CD14-positive monocyte (primary cell): Measurements from ENCODE around the gene C10orf105. TPM values are rescaled to one million over a fixed set of nuclear protein-coding genes. Genes with fewer than 3 reads are reported as not detected.

Experiments used
- DNase-seq, 3 donors: peaks; one replicate each; pipeline ENCODE4 v3.0.0-alpha.2; 2011 to 2022
- H2AFZ ChIP-seq: 2 replicates; pipeline ENCODE4 v1.6.0; 2012; ENCODE audit warnings: mild to moderate bottlenecking, low read depth, low read length, inconsistent platforms; ENCODE audit not compliant: insufficient read depth, poor library complexity, severe bottlenecking
- H3K27ac ChIP-seq, 2 donors: 1 replicate in 1 of 2; 2 replicates in 1 of 2; pipeline ENCODE4 v1.5.1; 2012 to 2013; ENCODE audit warnings: low read length in 2 of 2, control low read depth in 1 of 2, inconsistent platforms in 1 of 2, low read depth in 1 of 2, mild to moderate bottlenecking in 1 of 2
- H3K27me3 ChIP-seq, 2 donors: one replicate each; pipeline versions ENCODE4 v1.6.0 to v1.6.1; 2011 to 2013; ENCODE audit warnings: low read length in 2 of 2; ENCODE audit not compliant: control insufficient read depth in 2 of 2, insufficient read depth in 2 of 2
- H3K36me3 ChIP-seq, 2 donors: replicated peaks in 1 of 2; 1 replicate in 1 of 2; 2 replicates in 1 of 2; pipeline versions ENCODE4 v1.5.1 to v1.6.1; 2012 to 2013; ENCODE audit warnings: low read length in 2 of 2, control low read depth in 1 of 2, inconsistent platforms in 1 of 2, mild to moderate bottlenecking in 1 of 2; ENCODE audit not compliant: insufficient read depth in 2 of 2, control insufficient read depth in 1 of 2
- H3K4me1 ChIP-seq, 2 donors: 1 replicate in 1 of 2; 2 replicates in 1 of 2; pipeline versions ENCODE4 v1.5.1 to v1.6.1; 2012 to 2013; ENCODE audit warnings: low read length in 2 of 2, control low read depth in 1 of 2, inconsistent platforms in 1 of 2, mild to moderate bottlenecking in 1 of 2, moderate library complexity in 1 of 2; ENCODE audit not compliant: insufficient read depth in 2 of 2, control insufficient read depth in 1 of 2
- H3K4me2 ChIP-seq: replicated peaks from 2 replicates; pipeline ENCODE3; 2012; ENCODE audit warnings: low read length, moderate library complexity, mild to moderate bottlenecking; ENCODE audit not compliant: poor library complexity, severe bottlenecking; ENCODE audit errors: extremely low read depth
- H3K4me3 ChIP-seq, 3 experiments: fragments of 200-600 bp in 1 of 3; sonication (generic) in 1 of 3; replicated peaks in 1 of 3; 1 replicate in 2 of 3; 2 replicates in 1 of 3; pipeline ENCODE4 v1.5.1; 2011 to 2013; ENCODE audit warnings: low read length in 3 of 3, mild to moderate bottlenecking in 3 of 3, control low read depth in 2 of 3, low read depth in 2 of 3, inconsistent platforms in 1 of 3, moderate library complexity in 1 of 3
- H3K79me2 ChIP-seq: 2 replicates; pipeline ENCODE4 v1.6.0; 2012; ENCODE audit warnings: mild to moderate bottlenecking, control low read depth, inconsistent platforms, low read length, moderate library complexity; ENCODE audit not compliant: insufficient read depth
- H3K9ac ChIP-seq: 2 replicates; pipeline ENCODE4 v1.6.0; 2017; ENCODE audit warnings: low read length, mild to moderate bottlenecking; ENCODE audit not compliant: insufficient read depth, poor library complexity, severe bottlenecking
- H3K9me3 ChIP-seq, 2 donors: replicated peaks in 1 of 2; 1 replicate in 1 of 2; 2 replicates in 1 of 2; pipeline versions ENCODE4 v1.5.1 to v1.6.1; 2012 to 2013; ENCODE audit warnings: low read length in 2 of 2, control low read depth in 1 of 2; ENCODE audit not compliant: control insufficient read depth in 1 of 2, insufficient read depth in 1 of 2
- H4K20me1 ChIP-seq: 2 replicates; pipeline ENCODE4 v1.6.0; 2012; ENCODE audit warnings: mild to moderate bottlenecking, low read length, control low read depth, moderate library complexity; ENCODE audit not compliant: insufficient read depth
- H3K27ac Mint-ChIP-seq, 7 donors: one replicate each; pipeline ENCODE4 v1.8.0; 2020; ENCODE audit warnings: mild to moderate bottlenecking in 7 of 7, mixed read lengths in 7 of 7, moderate library complexity in 6 of 7, inconsistent platforms in 2 of 7
- H3K27me3 Mint-ChIP-seq, 3 donors: one replicate each; pipeline ENCODE4 v1.8.0; 2021 to 2022; ENCODE audit warnings: low read depth in 3 of 3, mild to moderate bottlenecking in 3 of 3, mixed read lengths in 3 of 3, moderate library complexity in 3 of 3, inconsistent platforms in 1 of 3
- H3K36me3 Mint-ChIP-seq, 2 donors: one replicate each; pipeline ENCODE4 v1.8.0; 2020; ENCODE audit warnings: mixed read lengths in 2 of 2, inconsistent platforms in 1 of 2, mild to moderate bottlenecking in 1 of 2
- H3K4me1 Mint-ChIP-seq: one replicate; pipeline ENCODE4 v1.8.0; 2020; ENCODE audit warnings: mild to moderate bottlenecking, mixed read lengths
- H3K4me3 Mint-ChIP-seq, 2 donors: one replicate each; pipeline ENCODE4 v1.8.0; 2020; ENCODE audit warnings: mild to moderate bottlenecking in 2 of 2, mixed read lengths in 2 of 2, moderate library complexity in 1 of 2
- H3K9me3 Mint-ChIP-seq, 7 donors: one replicate each; pipeline ENCODE4 v1.8.0; 2020 to 2022; ENCODE audit warnings: mixed read lengths in 7 of 7, mild to moderate bottlenecking in 6 of 7, moderate library complexity in 6 of 7, inconsistent platforms in 2 of 7
- WGBS: methylation state at CpG from one replicate; pipeline ENCODE4 v1.1.5; 2013; ENCODE audit warnings: missing lambda C conversion rate; ENCODE audit not compliant: insufficient coverage; 5-methylcytosine and 5-hydroxymethylcytosine counted together
- intact Hi-C, 2 donors: fragments of 100-400 bp; cut with micrococcal nuclease; formaldehyde crosslinking; loops; one replicate each; pipeline versions ENCODE4 v1.15.0 to v1.15.1; 2023
- polyA plus RNA-seq, 3 donors: library from polyadenylated mRNA; depleted of rRNA in 1 of 3; unstranded in 2 of 3; stranded (reverse) in 1 of 3; fragments of 300-500 nt in 2 of 3; fragments of >200 nt in 1 of 3; fragmentation: Illumina TruSeq in 2 of 3; gene quantifications; 1 replicate in 2 of 3; 2 replicates in 1 of 3; pipeline ENCODE4 v1.2.3, GENCODE V29; 2012 to 2021
- TF ChIP-seq, protein P1 (sequence below): fragments of 200-600 bp; IDR thresholded peaks from one replicate; pipeline ENCODE4 v1.8.0; 2022; ENCODE audit warnings: antibody characterized with exemption, mild to moderate bottlenecking

C10orf105 gene
- polyA plus RNA-seq, 3 donors, result 0.18 to 2.4 (median 0.48) TPM

DNA sequence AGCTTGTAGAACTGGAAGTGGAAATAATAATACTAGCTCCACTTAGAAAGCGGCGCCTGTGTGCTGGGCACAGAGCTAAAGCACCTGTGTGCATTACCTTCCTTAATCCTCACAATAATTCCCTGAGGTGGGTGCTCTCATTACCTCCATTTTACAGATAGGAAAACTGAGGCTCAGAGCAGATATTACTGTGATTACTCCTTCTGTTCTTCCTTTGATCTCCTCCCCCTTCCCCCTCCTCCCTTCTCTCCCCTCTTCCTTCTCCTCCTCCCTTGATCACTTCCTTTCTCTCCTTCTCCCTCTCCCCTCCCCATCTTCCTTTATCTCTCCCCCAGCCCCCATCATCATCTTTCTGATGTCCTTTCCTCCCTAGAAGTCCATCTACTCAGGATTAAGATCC lies 55.0 kb downstream of the C10orf105 start:
- H3K4me1 Mint-ChIP-seq, result peaks cover 30% of the 10 kb centered on the region

DNA sequence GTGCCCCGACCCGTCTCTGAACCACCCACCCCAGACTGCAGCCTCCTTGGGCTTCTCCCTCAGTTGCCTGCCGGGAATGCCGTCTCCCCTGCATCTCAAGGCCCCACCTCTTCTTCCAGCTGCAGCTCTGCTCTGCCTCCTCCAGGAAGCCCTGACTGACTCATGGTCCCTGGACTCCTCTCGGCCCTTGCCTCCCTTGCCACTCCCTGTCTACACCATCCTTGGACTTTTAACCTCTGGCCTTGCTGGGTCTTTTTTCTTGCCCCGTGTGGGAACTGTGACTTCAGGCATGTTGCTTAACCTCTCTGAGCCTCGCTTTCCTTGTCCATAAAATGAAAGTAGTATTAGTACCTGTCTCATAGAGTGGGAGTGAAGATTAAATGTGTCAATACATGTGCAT lies 56.3 kb downstream of the C10orf105 start:
- peaks cover 14 to 23% (median 19%) of the 10 kb centered on the region in 7 donors for H3K9me3 Mint-ChIP-seq
- peaks cover 31% of the 10 kb centered on the region for H3K4me1 Mint-ChIP-seq
- Histone ChIP-seq H3K4me1 (peaks cover 23 to 37% of the 10 kb centered on the region in 2 donors), H3K4me2 (no peak overlapping the region), H4K20me1 (no peaks in the 10 kb centered on the region), H2AFZ (no peak overlapping the region), H3K36me3 (no peaks in the 10 kb centered on the region), H3K9ac (no peak overlapping the region), H3K79me2 (no peaks in the 10 kb centered on the region), H3K27ac (no peak overlapping the region), H3K4me3 (no peak overlapping the region), H3K9me3 (peaks cover 9 to 16% of the 10 kb centered on the region in 2 donors), H3K27me3 (no peaks in the 10 kb centered on the region)
- peaks cover 0 to 5% of the 10 kb centered on the region in 2 donors for H3K36me3 Mint-ChIP-seq
- intact Hi-C loops, result no loop called here
- 97% methylated on average over 5 of the region's 7 CpGs for WGBS
- peak in 1 of 3 donors; percentile 11 for DNase-seq
- H3K4me3 Mint-ChIP-seq, result no peak overlapping the region
- peaks cover 7 to 18% (median 13%) of the 10 kb centered on the region in 3 donors for H3K27me3 Mint-ChIP-seq
- TF ChIP-seq, protein P1, sequence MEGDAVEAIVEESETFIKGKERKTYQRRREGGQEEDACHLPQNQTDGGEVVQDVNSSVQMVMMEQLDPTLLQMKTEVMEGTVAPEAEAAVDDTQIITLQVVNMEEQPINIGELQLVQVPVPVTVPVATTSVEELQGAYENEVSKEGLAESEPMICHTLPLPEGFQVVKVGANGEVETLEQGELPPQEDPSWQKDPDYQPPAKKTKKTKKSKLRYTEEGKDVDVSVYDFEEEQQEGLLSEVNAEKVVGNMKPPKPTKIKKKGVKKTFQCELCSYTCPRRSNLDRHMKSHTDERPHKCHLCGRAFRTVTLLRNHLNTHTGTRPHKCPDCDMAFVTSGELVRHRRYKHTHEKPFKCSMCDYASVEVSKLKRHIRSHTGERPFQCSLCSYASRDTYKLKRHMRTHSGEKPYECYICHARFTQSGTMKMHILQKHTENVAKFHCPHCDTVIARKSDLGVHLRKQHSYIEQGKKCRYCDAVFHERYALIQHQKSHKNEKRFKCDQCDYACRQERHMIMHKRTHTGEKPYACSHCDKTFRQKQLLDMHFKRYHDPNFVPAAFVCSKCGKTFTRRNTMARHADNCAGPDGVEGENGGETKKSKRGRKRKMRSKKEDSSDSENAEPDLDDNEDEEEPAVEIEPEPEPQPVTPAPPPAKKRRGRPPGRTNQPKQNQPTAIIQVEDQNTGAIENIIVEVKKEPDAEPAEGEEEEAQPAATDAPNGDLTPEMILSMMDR, result no peak
- H3K27ac Mint-ChIP-seq, result no peak overlapping the region

More for the DNA sequence above, 55.0 kb downstream of the C10orf105 start:
- Histone ChIP-seq H3K27ac (no peak overlapping the region), H3K9me3 (peaks cover 9 to 13% of the 10 kb centered on the region in 2 donors), H4K20me1 (no peaks in the 10 kb centered on the region), H3K4me2 (no peak overlapping the region), H3K4me1 (peaks cover 23 to 37% of the 10 kb centered on the region in 2 donors), H3K27me3 (no peaks in the 10 kb centered on the region), H2AFZ (no peak overlapping the region), H3K9ac (no peak overlapping the region), H3K4me3 (no peak overlapping the region), H3K36me3 (no peaks in the 10 kb centered on the region), H3K79me2 (no peaks in the 10 kb centered on the region)
- peaks cover 0 to 5% of the 10 kb centered on the region in 2 donors for H3K36me3 Mint-ChIP-seq
- peaks cover 5 to 20% (median 11%) of the 10 kb centered on the region in 3 donors for H3K27me3 Mint-ChIP-seq
- H3K4me3 Mint-ChIP-seq, result no peak overlapping the region
- H3K9me3 Mint-ChIP-seq, result peaks cover 10 to 18% (median 15%) of the 10 kb centered on the region in 7 donors
- DNase-seq, result no peak
- peak overlapping the region in 1 of 7 donors; percentile 49 for H3K27ac Mint-ChIP-seq
- TF ChIP-seq, protein P1, result no peak
- 100% methylated on average over 1 of the region's 2 CpGs for WGBS
- intact Hi-C loops, result no loop called here
